Rectal smooth muscle tissue (tissue), 1 donor: ENCODE results near the gene TPRG1L.

Source experiments
- H3K27ac ChIP-seq: one replicate; pipeline ENCODE4 v1.7.0; 2013; ENCODE audit warnings: low read depth, low read length, inconsistent platforms
- H3K27me3 ChIP-seq: one replicate; pipeline ENCODE4 v1.7.0; 2013; ENCODE audit warnings: low read length; ENCODE audit not compliant: control insufficient read depth, insufficient read depth
- H3K36me3 ChIP-seq: one replicate; pipeline ENCODE4 v1.7.0; 2013; ENCODE audit warnings: low read length; ENCODE audit not compliant: control insufficient read depth, insufficient read depth
- H3K4me1 ChIP-seq: one replicate; pipeline ENCODE4 v1.7.0; 2013; ENCODE audit warnings: low read length; ENCODE audit not compliant: control insufficient read depth, insufficient read depth
- H3K4me3 ChIP-seq: one replicate; pipeline ENCODE4 v1.7.0; 2013; ENCODE audit warnings: low read length
- H3K9ac ChIP-seq: one replicate; pipeline ENCODE4 v1.7.0; 2013; ENCODE audit warnings: low read length

TPRG1L gene

DNA sequence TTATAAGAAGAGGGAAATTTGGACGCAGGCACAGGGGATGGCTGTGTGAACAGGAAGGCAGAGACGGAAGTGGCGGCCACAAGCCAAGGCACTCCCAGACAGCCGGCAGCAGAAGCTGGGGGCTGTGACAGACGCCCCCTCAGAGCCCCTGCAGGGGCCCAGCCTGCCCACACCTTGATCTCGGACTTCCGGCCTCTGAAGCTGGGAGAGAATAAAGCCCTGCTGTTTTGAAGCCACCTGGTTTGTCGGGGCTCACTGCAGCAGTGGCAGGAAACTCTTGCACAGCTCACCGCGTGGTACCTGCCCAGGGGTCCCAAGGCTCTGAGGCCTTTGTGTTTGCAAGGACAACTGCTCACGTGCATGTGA lies 27.2 kb upstream of the TPRG1L start:
- Histone ChIP-seq H3K9ac (no peak overlapping the region), H3K27ac (no peak overlapping the region), H3K4me3 (peak overlapping the region; percentile 24), H3K36me3 (no peaks in the 10 kb centered on the region), H3K4me1 (no peaks in the 10 kb centered on the region), H3K27me3 (peaks cover 4% of the 10 kb centered on the region)

DNA sequence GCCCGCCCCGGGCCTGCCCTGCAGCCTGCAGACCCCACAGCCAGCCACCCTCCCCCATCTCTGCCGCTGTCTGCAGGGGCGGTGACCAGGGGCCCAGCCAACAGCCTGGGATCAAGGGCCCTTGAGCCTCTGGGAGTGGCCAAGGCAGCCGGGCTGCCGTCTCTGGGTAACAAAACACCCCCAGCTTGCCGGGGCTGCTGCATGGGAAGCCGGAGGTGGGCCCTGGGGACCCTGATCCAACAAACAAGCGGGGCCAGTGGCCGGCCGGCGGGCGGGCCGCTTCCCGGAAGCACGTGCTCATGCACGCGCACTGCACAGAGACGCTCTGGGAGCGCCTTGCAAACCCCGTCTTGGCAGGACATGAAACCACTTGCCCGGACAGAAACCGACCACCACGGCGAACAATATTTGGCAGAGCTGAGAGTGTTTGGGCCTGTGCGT lies 26.7 kb upstream of the TPRG1L start:
- Histone ChIP-seq H3K4me1 (no peaks in the 10 kb centered on the region), H3K36me3 (no peaks in the 10 kb centered on the region), H3K27me3 (peaks cover 4% of the 10 kb centered on the region), H3K4me3 (peak overlapping the region; percentile 24), H3K9ac (no peak overlapping the region), H3K27ac (no peak overlapping the region)

DNA sequence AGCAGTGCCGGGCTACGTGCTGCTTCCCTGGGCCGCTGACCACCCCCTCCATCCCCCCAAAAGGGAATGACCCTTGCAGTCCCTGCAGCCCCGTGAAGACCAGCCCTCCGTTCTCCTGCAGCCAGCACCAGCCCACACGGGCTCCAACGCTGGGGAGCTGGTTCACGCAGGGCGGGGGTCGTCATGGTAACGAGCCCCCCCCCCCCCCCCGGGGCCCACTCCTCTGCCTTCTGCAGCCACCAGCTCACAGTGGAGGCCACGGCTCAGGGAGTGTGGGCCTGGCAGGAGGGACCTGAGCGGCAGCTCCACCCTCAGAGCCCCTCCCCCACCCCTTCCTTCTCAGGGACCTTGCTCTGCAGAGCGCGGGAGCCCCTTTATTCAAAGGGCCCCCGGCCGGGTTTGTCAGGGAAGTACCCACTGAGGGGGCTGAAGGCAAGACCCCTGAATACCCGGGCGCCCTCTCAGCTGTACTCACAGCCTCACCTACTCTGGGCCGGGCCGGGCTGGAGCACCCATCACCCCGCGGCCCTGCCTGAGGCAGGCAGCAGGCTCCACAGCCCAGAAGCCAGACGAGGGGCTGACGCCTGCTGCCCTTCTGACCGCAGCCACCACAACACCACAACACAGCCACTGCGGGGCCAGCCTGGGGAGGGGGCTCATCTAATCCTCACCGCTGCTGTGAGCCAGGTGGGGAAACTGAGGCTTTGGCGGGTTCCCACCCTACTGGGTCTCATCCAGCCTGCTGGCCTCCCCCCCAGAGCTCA lies 26.1 kb upstream of the TPRG1L start:
- Histone ChIP-seq H3K4me1 (no peaks in the 10 kb centered on the region), H3K9ac (no peak overlapping the region), H3K27ac (no peak overlapping the region), H3K4me3 (peak overlapping the region; percentile 15), H3K27me3 (peaks cover 4% of the 10 kb centered on the region), H3K36me3 (no peaks in the 10 kb centered on the region)

GRCh38 chr1:3599286-3599811 lies 25.5 kb upstream of the TPRG1L start:
- Histone ChIP-seq H3K27me3 (peaks cover 4% of the 10 kb centered on the region), H3K27ac (no peak overlapping the region), H3K4me3 (no peak overlapping the region), H3K36me3 (no peaks in the 10 kb centered on the region), H3K9ac (no peak overlapping the region), H3K4me1 (no peaks in the 10 kb centered on the region)

- H3K4me3 ChIP-seq: no peak overlapping the region
Measured at GRCh38 chr1:3599816-3600215, 25.0 kb upstream of the TPRG1L start.

GRCh38 chr1:3600354-3600753 lies 24.5 kb upstream of the TPRG1L start:
- Histone ChIP-seq H3K4me1 (no peaks in the 10 kb centered on the region), H3K27me3 (peaks cover 4% of the 10 kb centered on the region), H3K9ac (no peak overlapping the region), H3K27ac (no peak overlapping the region), H3K4me3 (no peak overlapping the region), H3K36me3 (no peaks in the 10 kb centered on the region)

More at GRCh38 chr1:3599816-3600215, 25.0 kb upstream of the TPRG1L start:
- Histone ChIP-seq H3K36me3 (no peaks in the 10 kb centered on the region), H3K9ac (no peak overlapping the region), H3K27me3 (peaks cover 4% of the 10 kb centered on the region), H3K27ac (no peak overlapping the region), H3K4me1 (no peaks in the 10 kb centered on the region)

- Histone ChIP-seq H3K4me1 (no peaks in the 10 kb centered on the region), H3K27me3 (peaks cover 4% of the 10 kb centered on the region)
Measured at GRCh38 chr1:3601743-3602142, 23.1 kb upstream of the TPRG1L start.

GRCh38 chr1:3602375-3602774 lies 22.4 kb upstream of the TPRG1L start:
- Histone ChIP-seq H3K27me3 (peaks cover 6% of the 10 kb centered on the region), H3K4me1 (no peaks in the 10 kb centered on the region), H3K4me3 (no peak overlapping the region), H3K36me3 (no peaks in the 10 kb centered on the region), H3K27ac (no peak overlapping the region), H3K9ac (no peak overlapping the region)

More at GRCh38 chr1:3601743-3602142, 23.1 kb upstream of the TPRG1L start:
- no peaks in the 10 kb centered on the region for H3K36me3 ChIP-seq
- no peak overlapping the region for H3K4me3 ChIP-seq
- no peak overlapping the region for H3K9ac ChIP-seq
- no peak overlapping the region for H3K27ac ChIP-seq

DNA sequence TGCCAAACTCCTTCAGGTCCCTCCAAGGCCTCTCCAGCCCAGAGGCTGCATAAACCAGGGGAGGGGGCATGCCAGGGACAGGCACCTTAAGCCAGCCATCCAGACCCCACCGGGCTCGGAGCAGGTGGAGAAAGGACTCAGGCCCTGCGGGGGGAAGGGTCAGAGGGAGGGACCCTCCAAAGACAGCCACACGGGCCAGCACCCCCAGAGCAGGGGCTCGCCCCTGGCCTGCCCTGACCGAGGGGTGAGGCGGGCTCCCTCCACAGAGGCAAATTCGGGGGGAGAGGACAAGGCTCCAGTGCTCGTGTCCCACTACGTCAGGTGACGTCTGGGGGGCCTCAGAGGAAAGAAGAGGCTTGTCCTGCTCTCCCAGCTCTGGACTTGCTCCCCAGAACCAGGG lies 21.7 kb upstream of the TPRG1L start:
- Histone ChIP-seq H3K27me3 (peaks cover 7% of the 10 kb centered on the region), H3K36me3 (no peaks in the 10 kb centered on the region), H3K4me3 (no peak overlapping the region), H3K4me1 (no peaks in the 10 kb centered on the region), H3K27ac (no peak overlapping the region), H3K9ac (no peak overlapping the region)

DNA sequence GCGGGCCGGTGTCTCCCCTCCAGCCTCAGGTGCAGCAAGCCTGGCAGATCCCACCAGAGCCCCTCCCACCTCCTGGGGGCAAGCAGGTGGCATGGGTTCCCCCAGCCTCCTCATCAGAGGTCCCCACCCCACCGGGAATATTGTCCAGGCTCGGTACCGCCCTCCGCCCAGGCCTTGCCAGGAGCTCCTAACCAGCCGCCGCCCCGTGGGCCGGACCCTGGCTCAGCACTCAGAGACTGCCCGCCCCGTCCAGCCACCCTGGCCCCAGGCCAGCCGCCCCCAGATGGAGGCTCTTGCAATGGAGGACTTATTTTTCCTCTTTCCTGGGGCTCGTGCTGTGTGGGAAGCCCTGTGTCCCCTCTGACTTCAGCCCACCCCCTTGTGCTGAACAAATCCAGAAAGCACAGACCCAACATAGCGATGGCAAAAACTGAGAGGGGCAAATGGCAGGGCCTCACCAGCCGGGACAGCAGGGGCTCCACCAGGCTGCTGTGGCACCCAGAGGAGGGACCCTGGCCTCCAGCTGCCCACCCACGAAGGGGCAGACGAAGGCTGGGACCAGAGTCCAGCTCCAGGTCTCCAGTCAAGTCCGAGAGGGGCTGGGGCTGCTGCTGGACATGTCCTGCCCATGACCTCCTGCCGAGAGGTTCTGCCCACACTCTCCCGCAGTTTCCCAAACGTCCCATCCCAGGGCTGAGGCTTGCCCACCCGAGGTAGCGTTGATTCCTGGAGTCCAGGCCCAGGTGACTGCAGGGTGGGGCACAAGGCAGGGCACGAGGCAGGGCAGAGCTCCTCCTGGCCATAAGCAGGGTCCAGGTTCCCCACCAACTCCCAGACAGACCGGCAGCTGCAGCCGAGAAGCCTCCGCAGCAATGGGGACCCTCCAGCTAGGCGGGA lies 21.0 kb upstream of the TPRG1L start:
- peaks cover 9% of the 10 kb centered on the region for H3K27me3 ChIP-seq
- no peak overlapping the region for H3K9ac ChIP-seq
- H3K4me3 ChIP-seq: no peak overlapping the region
- no peaks in the 10 kb centered on the region for H3K4me1 ChIP-seq
- H3K27ac ChIP-seq: no peak overlapping the region
- H3K36me3 ChIP-seq: no peaks in the 10 kb centered on the region

- no peak overlapping the region for H3K4me3 ChIP-seq
- no peaks in the 10 kb centered on the region for H3K4me1 ChIP-seq
- no peak overlapping the region for H3K9ac ChIP-seq
- no peaks in the 10 kb centered on the region for H3K36me3 ChIP-seq
- no peak overlapping the region for H3K27ac ChIP-seq
- H3K27me3 ChIP-seq: peaks cover 12% of the 10 kb centered on the region
Measured at GRCh38 chr1:3604468-3604974, 20.3 kb upstream of the TPRG1L start.
